Panc1 (cell line): ENCODE measurements around the gene RABGGTA. TPM values are rescaled to one million over a fixed set of nuclear protein-coding genes. Genes with fewer than 3 reads are reported as not detected.

Experiments
- ATAC-seq: fragments of 200-7000 bp; cut with Tn5 transposase; 2 replicates; pipeline ENCODE4 v1.9.1; 2020; ENCODE audit warnings: mild to moderate bottlenecking, moderate library complexity
- BruUV-seq: library from RNA; stranded (reverse); fragments of 400-500 nt; replicated peaks from 2 replicates; lab custom pipeline; 2021; lab: Mats Ljungman, UMichigan
- CTCF ChIA-PET: fragments of 300-600 bp; sonication (Branson Sonifier 250); formaldehyde crosslinking; loops from one replicate; lab custom pipeline; 2022; ENCODE audit warnings: antibody characterized with exemption; lab: Charles Lee
- POLR2A ChIA-PET: fragments of 300-600 bp; sonication (Branson Sonifier 250); formaldehyde crosslinking; loops from one replicate; lab custom pipeline; 2022; ENCODE audit warnings: antibody characterized with exemption; lab: Charles Lee
- DNase-seq: peaks from one replicate; pipeline ENCODE4 v3.0.0-alpha.2; 2010; ENCODE audit warnings: low read depth, low spot score
- H3K27ac ChIP-seq: 2 replicates; pipeline ENCODE4 v1.5.1; 2011; ENCODE audit warnings: mild to moderate bottlenecking, low read length, inconsistent platforms
- H3K27me3 ChIP-seq: fragments of 200-500 bp; sonication (Bioruptor generic); 2 replicates; pipeline ENCODE4 v1.6.0; 2014; ENCODE audit warnings: low read length, inconsistent platforms; ENCODE audit not compliant: control insufficient read depth, insufficient read depth
- H3K36me3 ChIP-seq: fragments of 200-500 bp; sonication (Bioruptor generic); 2 replicates; pipeline ENCODE4 v1.5.1; 2014; ENCODE audit warnings: inconsistent platforms, mild to moderate bottlenecking, low read length, moderate library complexity; ENCODE audit not compliant: control insufficient read depth, insufficient read depth
- H3K4me1 ChIP-seq: 2 replicates; pipeline ENCODE4 v1.5.1; 2011; ENCODE audit warnings: inconsistent platforms, mild to moderate bottlenecking, low read length, moderate library complexity; ENCODE audit not compliant: control insufficient read depth, insufficient read depth
- H3K4me3 ChIP-seq, 2 experiments: 2 replicates each; pipeline ENCODE4 v1.5.1; 2011 to 2012; ENCODE audit warnings: low read depth in 2 of 2, low read length in 2 of 2, mild to moderate bottlenecking in 2 of 2, inconsistent platforms in 1 of 2, moderate library complexity in 1 of 2
- H3K9me3 ChIP-seq: fragments of 200-500 bp; sonication (Bioruptor generic); 2 replicates; pipeline ENCODE4 v1.5.1; 2014; ENCODE audit warnings: low read depth, mild to moderate bottlenecking, inconsistent platforms, low read length, moderate library complexity; ENCODE audit not compliant: control insufficient read depth, insufficient read depth
- POLR2AphosphoS5 ChIP-seq: IDR thresholded peaks from 2 replicates; pipeline ENCODE4 v1.6.1; 2012; ENCODE audit warnings: mild to moderate bottlenecking, low read depth, low read length, moderate library complexity
- SIN3A ChIP-seq: IDR thresholded peaks from 2 replicates; pipeline ENCODE4 v1.6.1; 2012; ENCODE audit warnings: low read depth, mild to moderate bottlenecking, low read length, moderate library complexity, borderline replicate concordance; ENCODE audit not compliant: insufficient read depth
- TCF7L2 ChIP-seq: IDR thresholded peaks from 2 replicates; pipeline ENCODE4 v1.6.1; 2011; ENCODE audit warnings: mild to moderate bottlenecking, low read depth, low read length, inconsistent platforms
- in situ Hi-C: cut with HindIII; loops from 2 replicates; pipeline ENCODE4 v1.10.0; 2016; ENCODE audit warnings: low sequenced_read_pairs, low pct_unique_long_range_greater_than_20kb
- intact Hi-C: fragments of 100-400 bp; cut with micrococcal nuclease; formaldehyde crosslinking; loops from one replicate; pipeline ENCODE4 v1.10.0; 2022; ENCODE audit not compliant: unreplicated experiment
- total RNA-seq: library from RNA; stranded (reverse); gene quantifications from one replicate; pipeline ENCODE4 v1.2.1, GENCODE V29; 2021; ENCODE audit not compliant: unreplicated experiment
- TF ChIP-seq, protein P1 (sequence below), 2 experiments: IDR thresholded peaks; 2 replicates each; pipeline ENCODE4 v1.6.1; 2011 to 2012; ENCODE audit warnings: low read depth in 2 of 2, control low read depth in 1 of 2, low read length in 1 of 2, mild to moderate bottlenecking in 1 of 2, moderate library complexity in 1 of 2; ENCODE audit not compliant: insufficient read depth in 1 of 2
- TF ChIP-seq, protein P2 (sequence below): fragments of 450-650 bp; IDR thresholded peaks from 2 replicates; pipeline ENCODE4 v1.5.1; 2017; ENCODE audit warnings: mild to moderate bottlenecking

Gene RABGGTA
- total RNA-seq, 1 experiment from 2014 or later, result 30.9 TPM

DNA sequence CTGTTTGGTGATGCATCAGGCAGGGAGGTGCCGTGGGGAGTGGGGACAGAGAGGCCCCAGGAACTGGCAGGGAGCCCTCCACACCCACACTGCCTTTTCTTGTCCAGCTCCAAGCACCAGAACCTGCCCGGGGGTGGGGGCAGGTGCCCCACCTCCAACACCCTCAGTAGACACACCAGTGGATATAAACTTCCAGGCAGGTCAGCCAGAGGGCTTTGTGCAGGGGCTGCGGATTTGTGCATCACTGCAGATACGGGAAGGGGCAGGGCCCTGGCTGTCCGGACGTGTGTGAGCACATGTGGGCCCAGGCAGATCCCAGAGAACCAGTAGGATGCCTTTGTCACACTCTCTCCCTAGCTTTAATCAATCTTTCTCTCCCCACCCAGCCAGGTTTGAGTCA, 7.1 kb downstream of the RABGGTA start:
- TF ChIP-seq TCF7L2 (no peak), SIN3A (no peak)
- TF ChIP-seq, protein P1, sequence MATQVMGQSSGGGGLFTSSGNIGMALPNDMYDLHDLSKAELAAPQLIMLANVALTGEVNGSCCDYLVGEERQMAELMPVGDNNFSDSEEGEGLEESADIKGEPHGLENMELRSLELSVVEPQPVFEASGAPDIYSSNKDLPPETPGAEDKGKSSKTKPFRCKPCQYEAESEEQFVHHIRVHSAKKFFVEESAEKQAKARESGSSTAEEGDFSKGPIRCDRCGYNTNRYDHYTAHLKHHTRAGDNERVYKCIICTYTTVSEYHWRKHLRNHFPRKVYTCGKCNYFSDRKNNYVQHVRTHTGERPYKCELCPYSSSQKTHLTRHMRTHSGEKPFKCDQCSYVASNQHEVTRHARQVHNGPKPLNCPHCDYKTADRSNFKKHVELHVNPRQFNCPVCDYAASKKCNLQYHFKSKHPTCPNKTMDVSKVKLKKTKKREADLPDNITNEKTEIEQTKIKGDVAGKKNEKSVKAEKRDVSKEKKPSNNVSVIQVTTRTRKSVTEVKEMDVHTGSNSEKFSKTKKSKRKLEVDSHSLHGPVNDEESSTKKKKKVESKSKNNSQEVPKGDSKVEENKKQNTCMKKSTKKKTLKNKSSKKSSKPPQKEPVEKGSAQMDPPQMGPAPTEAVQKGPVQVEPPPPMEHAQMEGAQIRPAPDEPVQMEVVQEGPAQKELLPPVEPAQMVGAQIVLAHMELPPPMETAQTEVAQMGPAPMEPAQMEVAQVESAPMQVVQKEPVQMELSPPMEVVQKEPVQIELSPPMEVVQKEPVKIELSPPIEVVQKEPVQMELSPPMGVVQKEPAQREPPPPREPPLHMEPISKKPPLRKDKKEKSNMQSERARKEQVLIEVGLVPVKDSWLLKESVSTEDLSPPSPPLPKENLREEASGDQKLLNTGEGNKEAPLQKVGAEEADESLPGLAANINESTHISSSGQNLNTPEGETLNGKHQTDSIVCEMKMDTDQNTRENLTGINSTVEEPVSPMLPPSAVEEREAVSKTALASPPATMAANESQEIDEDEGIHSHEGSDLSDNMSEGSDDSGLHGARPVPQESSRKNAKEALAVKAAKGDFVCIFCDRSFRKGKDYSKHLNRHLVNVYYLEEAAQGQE (IDR thresholded peaks at IDR 0.05; ENCODE audit: insufficient read depth in 1 of 2, low read depth in 2 of 2, low read length in 1 of 2), result no peak
- TF ChIP-seq, protein P2, sequence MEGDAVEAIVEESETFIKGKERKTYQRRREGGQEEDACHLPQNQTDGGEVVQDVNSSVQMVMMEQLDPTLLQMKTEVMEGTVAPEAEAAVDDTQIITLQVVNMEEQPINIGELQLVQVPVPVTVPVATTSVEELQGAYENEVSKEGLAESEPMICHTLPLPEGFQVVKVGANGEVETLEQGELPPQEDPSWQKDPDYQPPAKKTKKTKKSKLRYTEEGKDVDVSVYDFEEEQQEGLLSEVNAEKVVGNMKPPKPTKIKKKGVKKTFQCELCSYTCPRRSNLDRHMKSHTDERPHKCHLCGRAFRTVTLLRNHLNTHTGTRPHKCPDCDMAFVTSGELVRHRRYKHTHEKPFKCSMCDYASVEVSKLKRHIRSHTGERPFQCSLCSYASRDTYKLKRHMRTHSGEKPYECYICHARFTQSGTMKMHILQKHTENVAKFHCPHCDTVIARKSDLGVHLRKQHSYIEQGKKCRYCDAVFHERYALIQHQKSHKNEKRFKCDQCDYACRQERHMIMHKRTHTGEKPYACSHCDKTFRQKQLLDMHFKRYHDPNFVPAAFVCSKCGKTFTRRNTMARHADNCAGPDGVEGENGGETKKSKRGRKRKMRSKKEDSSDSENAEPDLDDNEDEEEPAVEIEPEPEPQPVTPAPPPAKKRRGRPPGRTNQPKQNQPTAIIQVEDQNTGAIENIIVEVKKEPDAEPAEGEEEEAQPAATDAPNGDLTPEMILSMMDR, result no peak
- no peaks in the 10 kb centered on the region for H3K9me3 ChIP-seq
- no peak overlapping the region for H3K27ac ChIP-seq
- no peaks in the 10 kb centered on the region for H3K4me1 ChIP-seq
- no peak overlapping the region for H3K4me3 ChIP-seq
- in situ Hi-C loops (no loop called here), intact Hi-C loops (no loop called here)
- ChIA-PET CTCF (no interaction called here), POLR2A (no interaction called here)
- no peaks in the 10 kb centered on the region for H3K27me3 ChIP-seq
- DNase-seq (no peak), ATAC-seq (no peak)
- no peaks in the 10 kb centered on the region for H3K36me3 ChIP-seq
- BruUV-seq, result no TSS peak

- ChIA-PET POLR2A (no interaction called here), CTCF (no interaction called here)
- intact Hi-C loops (no loop called here), in situ Hi-C loops (no loop called here)
- no peak overlapping the region for H3K27ac ChIP-seq
- H3K4me1 ChIP-seq, result no peaks in the 10 kb centered on the region
- H3K36me3 ChIP-seq, result no peaks in the 10 kb centered on the region
- ATAC-seq (no peak), DNase-seq (no peak)
- TF ChIP-seq TCF7L2 (no peak), SIN3A (no peak), POLR2AphosphoS5 (no peak)
- TF ChIP-seq, protein P1 (IDR thresholded peaks at IDR 0.05; ENCODE audit: insufficient read depth in 1 of 2, low read depth in 2 of 2, low read length in 1 of 2), result no peak
- TF ChIP-seq, protein P2, result no peak
- no peaks in the 10 kb centered on the region for H3K27me3 ChIP-seq
- H3K4me3 ChIP-seq, result no peak overlapping the region
- no peaks in the 10 kb centered on the region for H3K9me3 ChIP-seq
- BruUV-seq, result no TSS peak
Measured at GRCh38 chr14:24263848-24264247, 7.5 kb downstream of the RABGGTA start.
